AG09309 (cell line): ENCODE data around the gene DSTN.

Experiments used
- DNase-seq: peaks from one replicate; pipeline ENCODE4 v3.0.0-alpha.2; 2010; ENCODE audit warnings: low read depth
- H3K4me3 ChIP-seq: 2 replicates; pipeline ENCODE4 v1.5.1; 2011; ENCODE audit warnings: mild to moderate bottlenecking, low read depth, low read length, moderate library complexity; ENCODE audit not compliant: control insufficient read depth
- CTCF ChIP-seq: IDR thresholded peaks from 2 replicates; pipeline ENCODE4 v1.5.1; 2011; ENCODE audit warnings: mild to moderate bottlenecking, low read depth, low read length, inconsistent platforms; ENCODE audit not compliant: insufficient read depth, control insufficient read depth; ENCODE audit errors: missing control alignments

DSTN gene

GRCh38 chr20:17646961-17647301, 77.1 kb downstream of the DSTN start:
- no peak for DNase-seq
- TF ChIP-seq CTCF = no peak
- no peak overlapping the region for H3K4me3 ChIP-seq

- DNase-seq = no peak
- no peak overlapping the region for H3K4me3 ChIP-seq
- TF ChIP-seq CTCF = no peak
These were observed 77.8 kb downstream of the DSTN start for GRCh38 chr20:17647391-17648314.

GRCh38 chr20:17648315-17648646, 78.4 kb downstream of the DSTN start:
- no peak overlapping the region for H3K4me3 ChIP-seq
- no peak for DNase-seq

GRCh38 chr20:17648791-17649730, 79.2 kb downstream of the DSTN start:
- DNase-seq = no peak
- peak; percentile 42 for TF ChIP-seq CTCF
- no peak overlapping the region for H3K4me3 ChIP-seq

More at GRCh38 chr20:17648315-17648646, 78.4 kb downstream of the DSTN start:
- no peak for TF ChIP-seq CTCF

GRCh38 chr20:17650301-17651128, 80.6 kb downstream of the DSTN start:
- TF ChIP-seq CTCF = no peak
- DNase-seq = no peak
- no peak overlapping the region for H3K4me3 ChIP-seq
